PC-3 (cell line): ENCODE data around the gene MAPK7.

ENCODE experiments used
- CTCF ChIP-seq: fragments of 300-600 bp; sonication (generic); conservative IDR thresholded peaks from 2 replicates; pipeline ENCODE4 v1.5.1; 2017; ENCODE audit warnings: antibody characterized with exemption, low read depth, mild to moderate bottlenecking, low read length
- EZH2 ChIP-seq: fragments of 300-600 bp; sonication (generic); IDR thresholded peaks from one replicate; pipeline ENCODE4 v1.6.1; 2017; ENCODE audit warnings: antibody characterized with exemption, mild to moderate bottlenecking, low read length; ENCODE audit not compliant: unreplicated experiment
- EZH2phosphoT487 ChIP-seq: fragments of 300-600 bp; sonication (generic); IDR thresholded peaks from 2 replicates; pipeline ENCODE4 v1.6.1; 2018; ENCODE audit warnings: mild to moderate bottlenecking, antibody characterized with exemption, low read length, borderline replicate concordance

DNA sequence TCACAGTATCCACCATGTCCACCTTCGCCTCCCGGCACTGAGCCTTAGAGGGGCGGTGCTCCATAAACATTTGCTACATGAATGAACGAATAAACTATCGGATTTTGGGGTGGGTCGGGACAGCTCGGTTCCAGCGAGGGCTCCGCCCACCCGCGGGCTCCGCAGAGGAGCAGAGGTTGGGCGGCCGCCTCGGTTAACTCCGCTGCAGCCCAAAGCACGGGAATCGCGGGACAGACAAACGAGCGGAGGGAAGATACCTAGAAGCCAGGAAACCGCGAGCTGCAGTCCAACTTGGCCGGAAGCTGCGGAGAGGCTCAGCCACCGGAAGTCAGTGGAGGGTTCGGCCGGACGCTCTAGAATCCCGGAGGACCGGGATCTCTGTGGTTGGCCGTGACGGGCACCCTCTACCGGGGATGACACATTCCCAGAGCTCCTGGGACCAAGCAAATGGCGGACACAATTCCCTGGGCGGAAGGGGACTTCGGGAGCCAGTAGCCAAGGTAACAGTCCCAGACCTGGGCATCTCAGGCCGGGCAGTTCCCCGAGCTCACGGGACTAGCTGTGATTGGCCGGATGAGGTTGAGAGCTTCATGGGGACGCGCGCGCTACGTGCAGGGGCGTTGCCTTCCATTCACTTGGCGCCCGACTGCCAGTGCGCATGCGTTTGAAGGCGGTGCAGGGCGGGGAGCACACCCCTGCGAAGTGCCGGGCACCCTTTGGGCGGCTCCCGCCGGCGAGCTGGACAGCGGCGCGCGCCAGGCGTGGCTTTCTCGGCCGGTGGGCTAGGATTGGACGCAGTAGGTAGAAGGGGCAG lies 489 bp upstream of the MAPK7 start:
- TF ChIP-seq CTCF, result no peak
- TF ChIP-seq EZH2, result no peak
- no peak for TF ChIP-seq EZH2phosphoT487
